Retinal pigment epithelial cell (primary cell): ENCODE measurements around the gene PRELID1.

Source experiments
- DNase-seq: peaks from one replicate; pipeline ENCODE4 v3.0.0-alpha.2; 2010; ENCODE audit warnings: low read depth
- H3K4me3 ChIP-seq: 2 replicates; pipeline ENCODE4 v1.5.1; 2011; ENCODE audit warnings: mild to moderate bottlenecking, low read length, control low read depth, moderate library complexity
- TF ChIP-seq, protein P1 (sequence below): conservative IDR thresholded peaks from 2 replicates; pipeline ENCODE4 v1.5.1; 2011; ENCODE audit warnings: low read depth, low read length, control low read depth, inconsistent platforms

PRELID1 gene

GRCh38 chr5:177314376-177315342 lies 11.1 kb downstream of the PRELID1 start:
- DNase-seq = no peak
- no peak overlapping the region for H3K4me3 ChIP-seq
- TF ChIP-seq, protein P1, sequence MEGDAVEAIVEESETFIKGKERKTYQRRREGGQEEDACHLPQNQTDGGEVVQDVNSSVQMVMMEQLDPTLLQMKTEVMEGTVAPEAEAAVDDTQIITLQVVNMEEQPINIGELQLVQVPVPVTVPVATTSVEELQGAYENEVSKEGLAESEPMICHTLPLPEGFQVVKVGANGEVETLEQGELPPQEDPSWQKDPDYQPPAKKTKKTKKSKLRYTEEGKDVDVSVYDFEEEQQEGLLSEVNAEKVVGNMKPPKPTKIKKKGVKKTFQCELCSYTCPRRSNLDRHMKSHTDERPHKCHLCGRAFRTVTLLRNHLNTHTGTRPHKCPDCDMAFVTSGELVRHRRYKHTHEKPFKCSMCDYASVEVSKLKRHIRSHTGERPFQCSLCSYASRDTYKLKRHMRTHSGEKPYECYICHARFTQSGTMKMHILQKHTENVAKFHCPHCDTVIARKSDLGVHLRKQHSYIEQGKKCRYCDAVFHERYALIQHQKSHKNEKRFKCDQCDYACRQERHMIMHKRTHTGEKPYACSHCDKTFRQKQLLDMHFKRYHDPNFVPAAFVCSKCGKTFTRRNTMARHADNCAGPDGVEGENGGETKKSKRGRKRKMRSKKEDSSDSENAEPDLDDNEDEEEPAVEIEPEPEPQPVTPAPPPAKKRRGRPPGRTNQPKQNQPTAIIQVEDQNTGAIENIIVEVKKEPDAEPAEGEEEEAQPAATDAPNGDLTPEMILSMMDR = no peak

DNA sequence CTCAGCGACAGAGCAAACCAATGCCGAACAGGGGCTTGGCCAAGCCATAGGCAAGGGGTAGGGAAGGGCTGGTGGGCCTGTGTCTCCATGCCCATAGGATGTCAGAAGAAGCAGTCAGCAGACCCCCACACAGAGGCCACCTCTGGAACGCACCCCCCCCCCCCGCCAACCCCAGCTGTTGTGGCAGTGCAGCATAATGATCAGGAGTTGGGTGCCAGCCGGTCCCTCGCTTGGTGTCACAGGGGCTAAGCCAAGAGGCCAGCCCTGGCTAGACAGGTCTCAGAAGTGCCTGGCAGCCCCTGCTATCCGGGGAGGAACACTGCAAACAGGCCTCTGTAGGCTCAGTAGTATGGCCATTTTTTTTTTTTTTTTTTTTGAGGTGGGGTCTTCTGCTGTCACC lies 11.8 kb downstream of the PRELID1 start:
- H3K4me3 ChIP-seq = no peak overlapping the region
- no peak for DNase-seq
- TF ChIP-seq, protein P1 = no peak

GRCh38 chr5:177316005-177316404 lies 12.4 kb downstream of the PRELID1 start:
- TF ChIP-seq, protein P1 = no peak
- no peak overlapping the region for H3K4me3 ChIP-seq
- no peak for DNase-seq

DNA sequence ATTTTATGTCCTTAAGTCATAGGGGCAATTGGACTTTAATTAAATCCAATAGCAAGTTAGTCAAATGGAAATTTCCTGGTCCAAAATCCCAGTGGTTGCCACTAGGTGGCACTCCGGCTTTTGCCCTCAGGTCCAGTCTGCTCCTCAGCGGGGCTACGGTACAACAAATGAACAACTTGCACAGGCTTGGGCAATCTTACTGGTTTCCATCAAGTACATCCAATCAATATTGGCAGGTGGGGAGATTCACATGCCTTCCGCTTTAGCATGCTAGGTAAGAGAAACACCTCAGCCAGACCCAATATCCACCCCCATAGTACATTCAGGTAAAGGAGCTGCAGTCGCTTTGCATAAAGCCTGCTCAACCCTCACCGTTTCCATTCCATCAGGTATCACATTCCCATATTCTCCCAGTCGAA lies 14.4 kb downstream of the PRELID1 start:
- DNase-seq = peak; percentile 36
- H3K4me3 ChIP-seq = no peak overlapping the region
- TF ChIP-seq, protein P1 = peak; percentile 97

- H3K4me3 ChIP-seq = no peak overlapping the region
- TF ChIP-seq, protein P1 = no peak
- DNase-seq = no peak
Observed at GRCh38 chr5:177319913-177320588, 16.5 kb downstream of the PRELID1 start.

GRCh38 chr5:177320879-177321278 lies 17.3 kb downstream of the PRELID1 start:
- no peak overlapping the region for H3K4me3 ChIP-seq
- no peak for DNase-seq
- TF ChIP-seq, protein P1 = no peak

GRCh38 chr5:177325868-177326381 lies 22.3 kb downstream of the PRELID1 start:
- peak; percentile 43 for DNase-seq
- no peak overlapping the region for H3K4me3 ChIP-seq
- TF ChIP-seq, protein P1 = no peak
